ENCODE data around the gene ADAMTS6. TPM values are rescaled to one million over a fixed set of nuclear protein-coding genes. Genes with fewer than 3 reads are reported as not detected.

Gene ADAMTS6
- total RNA-seq, 1 experiment from 2014 or later = 2.8 TPM

- H3K4me1 Mint-ChIP-seq = no peaks in the 10 kb centered on the region
- POLR2A ChIA-PET = no interaction called here
- no peak overlapping the region for H3K27ac Mint-ChIP-seq
- TF ChIP-seq ZNF263 (CRISPR knock-in tag; IDR thresholded peaks at IDR 0.05; ENCODE audit: low read depth) = no peak
- H3K4me3 Mint-ChIP-seq = no peak overlapping the region
- H3K27me3 Mint-ChIP-seq (ENCODE audit: low read depth) = peaks cover 6% of the 10 kb centered on the region
- peaks cover 9% of the 10 kb centered on the region for H3K36me3 Mint-ChIP-seq
- peaks cover 9% of the 10 kb centered on the region; the same call in 1 of the 2 replicates for H3K9me3 Mint-ChIP-seq
- no peak for DNase-seq (ENCODE audit: low spot score)
- no peak for ATAC-seq
- CTCF ChIA-PET = no interaction called here
These were observed 308.6 kb downstream of the ADAMTS6 start for GRCh38 chr5:65173130-65173525.

GRCh38 chr5:65172486-65173129, 309.1 kb downstream of the ADAMTS6 start:
- Mint-ChIP-seq H3K36me3 (peaks cover 9% of the 10 kb centered on the region), H3K4me3 (no peak overlapping the region), H3K9me3 (peaks cover 9% of the 10 kb centered on the region; the same call in 1 of the 2 replicates), H3K27me3 (ENCODE audit: low read depth) (peaks cover 6% of the 10 kb centered on the region; the same call in 1 of the 2 replicates), H3K27ac (no peak overlapping the region), H3K4me1 (no peaks in the 10 kb centered on the region)
- ChIA-PET CTCF (no interaction called here), POLR2A (no interaction called here)
- ATAC-seq (no peak), DNase-seq (ENCODE audit: low spot score) (no peak)
- TF ChIP-seq STAT6 (CRISPR knock-in tag; conservative IDR thresholded peaks at IDR 0.05; ENCODE audit: low read depth) = no peak
- no peak for TF ChIP-seq ZNF317 (CRISPR knock-in tag; IDR thresholded peaks at IDR 0.05; ENCODE audit: borderline replicate concordance, low read depth)
- no peak for TF ChIP-seq PRRX2 (CRISPR knock-in tag; IDR thresholded peaks at IDR 0.05)
- TF ChIP-seq ZNF532 (CRISPR knock-in tag; IDR thresholded peaks at IDR 0.05; ENCODE audit: borderline replicate concordance) = no peak
- TF ChIP-seq PREB (CRISPR knock-in tag; IDR thresholded peaks at IDR 0.05; ENCODE audit: borderline replicate concordance) = no peak
- TF ChIP-seq USF2 (CRISPR knock-in tag; IDR thresholded peaks at IDR 0.05) = no peak
- TF ChIP-seq HMGXB4 (CRISPR knock-in tag; IDR thresholded peaks at IDR 0.05) = no peak
- TF ChIP-seq ATF3 (CRISPR knock-in tag; conservative IDR thresholded peaks at IDR 0.05) = no peak
- TF ChIP-seq OVOL2 (CRISPR knock-in tag; IDR thresholded peaks at IDR 0.05; ENCODE audit: borderline replicate concordance) = no peak
- TF ChIP-seq TEAD1 (CRISPR knock-in tag; IDR thresholded peaks at IDR 0.05) = no peak
- TF ChIP-seq ZMAT4 (CRISPR knock-in tag; IDR thresholded peaks at IDR 0.05) = no peak
- no peak for TF ChIP-seq ERG (CRISPR knock-in tag; IDR thresholded peaks at IDR 0.05)
- no peak for TF ChIP-seq CREB1 (CRISPR knock-in tag; IDR thresholded peaks at IDR 0.05)
- TF ChIP-seq MAX (CRISPR knock-in tag; IDR thresholded peaks at IDR 0.05) = no peak
- no peak for TF ChIP-seq NR3C1 (CRISPR knock-in tag; conservative IDR thresholded peaks at IDR 0.05; ENCODE audit: low read depth)
- no peak for TF ChIP-seq ZNF423 (CRISPR knock-in tag; IDR thresholded peaks at IDR 0.05)
- TF ChIP-seq JUN (CRISPR knock-in tag; IDR thresholded peaks at IDR 0.05) = no peak
- TF ChIP-seq E2F4 (CRISPR knock-in tag; IDR thresholded peaks at IDR 0.05; ENCODE audit: borderline replicate concordance, low read depth) = no peak
